Testis (tissue), 2 donors: ENCODE data around the gene SERPING1.

Source experiments
- CTCF ChIP-seq, 3 experiments: fragments of 450-650 bp in 2 of 3; fragments of 200-600 bp in 1 of 3; sonication (generic) in 1 of 3; IDR thresholded peaks; one replicate each; pipeline ENCODE4 v1.5.1; 2016 to 2019; ENCODE audit warnings: antibody characterized with exemption in 3 of 3, mild to moderate bottlenecking in 2 of 3, moderate library complexity in 1 of 3
- POLR2A ChIP-seq: fragments of 450-650 bp; IDR thresholded peaks from one replicate; pipeline ENCODE4 v1.6.1; 2017; ENCODE audit warnings: antibody characterized with exemption, mild to moderate bottlenecking, moderate library complexity

GRCh38 chr11:57650739-57651090, 53.2 kb downstream of the SERPING1 start:
- TF ChIP-seq CTCF (IDR thresholded peaks at IDR 0.05) = no peak
- no peak for TF ChIP-seq POLR2A
